Measurements from ENCODE around the gene ZNF384. TPM values are rescaled to one million over a fixed set of nuclear protein-coding genes. Genes with fewer than 3 reads are reported as not detected.

Gene ZNF384
- total and polyA plus RNA-seq, 2 experiments from 2014 or later, result 33.8 to 35.8 TPM

- peaks cover 10% of the 10 kb centered on the region for H3K4me1 ChIP-seq (ENCODE audit: insufficient read depth)
- peak; percentile 40 for DNase-seq (ENCODE audit: low spot score)
- WGBS (ENCODE audit: low lambda C conversion rate, missing lambda C conversion rate), result 2% methylated on average over 8 of the region's 65 CpGs
- H3K9me2 ChIP-seq (replicated peaks; ENCODE audit: insufficient read depth), result no peaks in the 10 kb centered on the region
- H4K20me1 ChIP-seq (ENCODE audit: insufficient read depth, poor library complexity, severe bottlenecking), result no peaks in the 10 kb centered on the region
- no peaks in the 10 kb centered on the region for H3K79me2 ChIP-seq
- H2AFZ ChIP-seq, result peak overlapping the region; percentile 56
- no peaks in the 10 kb centered on the region for H3K36me3 ChIP-seq (replicated peaks; ENCODE audit: insufficient read depth, low read depth)
- peak overlapping the region; percentile 58 for H3K4me3 ChIP-seq
- H3K9me3 ChIP-seq (ENCODE audit: low read depth), result no peaks in the 10 kb centered on the region
- H3K27me3 ChIP-seq, result peaks cover 73% of the 10 kb centered on the region
- peak overlapping the region; percentile 96 for H3K4me2 ChIP-seq
- no peak overlapping the region for H3K27ac ChIP-seq
- TF ChIP-seq EZH2phosphoT487 (IDR thresholded peaks at IDR 0.05; ENCODE audit: low read depth, severe bottlenecking, unreplicated experiment) (no peak), CTCF (IDR thresholded peaks at IDR 0.05; ENCODE audit: poor library complexity) (no peak), EZH2 (IDR thresholded peaks at IDR 0.05; ENCODE audit: borderline replicate concordance) (no peak)
Observed at GRCh38 chr12:6699989-6700645, 10.9 kb upstream of the ZNF384 start.

- peak overlapping the region; percentile 56 for H2AFZ ChIP-seq
- H4K20me1 ChIP-seq (ENCODE audit: insufficient read depth, poor library complexity, severe bottlenecking), result no peaks in the 10 kb centered on the region
- H3K36me3 ChIP-seq (replicated peaks; ENCODE audit: insufficient read depth, low read depth), result no peaks in the 10 kb centered on the region
- 24% methylated on average over 11 of the region's 16 CpGs for WGBS (ENCODE audit: low lambda C conversion rate, missing lambda C conversion rate)
- H3K9me3 ChIP-seq (ENCODE audit: low read depth), result no peaks in the 10 kb centered on the region
- no peaks in the 10 kb centered on the region for H3K9me2 ChIP-seq (replicated peaks; ENCODE audit: insufficient read depth)
- peaks cover 69% of the 10 kb centered on the region for H3K27me3 ChIP-seq
- H3K79me2 ChIP-seq, result no peaks in the 10 kb centered on the region
- H3K27ac ChIP-seq, result no peak overlapping the region
- H3K4me1 ChIP-seq (ENCODE audit: insufficient read depth), result peaks cover 10% of the 10 kb centered on the region
- DNase-seq (ENCODE audit: low spot score), result no peak
- H3K4me3 ChIP-seq, result no peak overlapping the region
- peak overlapping the region; percentile 96 for H3K4me2 ChIP-seq
- TF ChIP-seq EZH2phosphoT487 (IDR thresholded peaks at IDR 0.05; ENCODE audit: low read depth, severe bottlenecking, unreplicated experiment) (no peak), EZH2 (IDR thresholded peaks at IDR 0.05; ENCODE audit: borderline replicate concordance) (peak; percentile 31), CTCF (IDR thresholded peaks at IDR 0.05; ENCODE audit: poor library complexity) (no peak)
Observed at GRCh38 chr12:6699259-6699988, 10.2 kb upstream of the ZNF384 start.

GRCh38 chr12:6698352-6699046 lies 9.3 kb upstream of the ZNF384 start:
- no peak overlapping the region for H3K4me3 ChIP-seq

More at GRCh38 chr12:6698352-6699046, 9.3 kb upstream of the ZNF384 start:
- Histone ChIP-seq H4K20me1 (ENCODE audit: insufficient read depth, poor library complexity, severe bottlenecking) (no peaks in the 10 kb centered on the region), H2AFZ (no peak overlapping the region), H3K27ac (no peak overlapping the region), H3K9me2 (replicated peaks; ENCODE audit: insufficient read depth) (no peaks in the 10 kb centered on the region), H3K4me2 (no peak overlapping the region), H3K27me3 (peaks cover 59% of the 10 kb centered on the region), H3K9me3 (ENCODE audit: low read depth) (no peaks in the 10 kb centered on the region), H3K4me1 (ENCODE audit: insufficient read depth) (peaks cover 10% of the 10 kb centered on the region), H3K36me3 (replicated peaks; ENCODE audit: insufficient read depth, low read depth) (no peaks in the 10 kb centered on the region), H3K79me2 (no peaks in the 10 kb centered on the region)
- no peak for DNase-seq (ENCODE audit: low spot score)
- 71% methylated on average over 7 of the region's 8 CpGs for WGBS (ENCODE audit: low lambda C conversion rate, missing lambda C conversion rate)
- TF ChIP-seq EZH2 (IDR thresholded peaks at IDR 0.05; ENCODE audit: borderline replicate concordance) (no peak), CTCF (IDR thresholded peaks at IDR 0.05; ENCODE audit: poor library complexity) (no peak), EZH2phosphoT487 (IDR thresholded peaks at IDR 0.05; ENCODE audit: low read depth, severe bottlenecking, unreplicated experiment) (no peak)
